GM12878 (cell line): ENCODE data around the gene DNAI4. TPM values are rescaled to one million over a fixed set of nuclear protein-coding genes. Genes with fewer than 3 reads are reported as not detected.

Source experiments
- ATAC-seq: fragments of 200-7000 bp; cut with Tn5 transposase; 3 replicates; pipeline ENCODE4 v1.9.1; 2020; ENCODE audit warnings: mild to moderate bottlenecking, moderate library complexity
- BruUV-seq: library from RNA; stranded (reverse); fragments of 400-500 nt; replicated peaks from 2 replicates; lab custom pipeline; 2021; lab: Mats Ljungman, UMichigan
- CTCF ChIA-PET: fragments of 300-600 bp; sonication (Branson Sonifier 250); formaldehyde crosslinking; extraction: SDS; loops from one replicate; lab custom pipeline; 2021; ENCODE audit warnings: inconsistent platforms; lab: Yijun Ruan, JAX
- POLR2A ChIA-PET: fragments of 350-600 bp; formaldehyde crosslinking; extraction: SDS; loops from one replicate; lab custom pipeline; 2021; ENCODE audit warnings: inconsistent platforms; lab: Charles Lee
- RAD21 ChIA-PET: fragments of 300-600 bp; sonication (Branson Sonifier 250); formaldehyde crosslinking; loops from one replicate; lab custom pipeline; 2023; ENCODE audit warnings: antibody characterized with exemption; ENCODE audit not compliant: unreplicated experiment; lab: Charles Lee
- SMC1A ChIA-PET: fragments of 300-600 bp; sonication (Branson Sonifier 250); formaldehyde crosslinking; loops from one replicate; lab custom pipeline; 2023; ENCODE audit not compliant: unreplicated experiment, uncharacterized antibody; lab: Charles Lee
- DNase-seq: peaks from one replicate; pipeline ENCODE4 v3.0.0-alpha.2; 2011; ENCODE audit warnings: low read depth, low spot score
- FAIRE-seq: peaks from 3 replicates; lab custom pipeline; 2011; peaks lifted over from hg19 to GRCh38; lab: Jason Lieb, UNC
- H2AFZ ChIP-seq: 2 replicates; pipeline ENCODE4 v1.6.0; 2011; ENCODE audit warnings: low read depth, low read length, control low read depth; ENCODE audit not compliant: control insufficient read depth
- H3K27ac ChIP-seq: 2 replicates; pipeline ENCODE4 v1.5.1; 2011; ENCODE audit warnings: control low read depth; ENCODE audit not compliant: control insufficient read depth, insufficient read depth
- H3K27me3 ChIP-seq, 2 experiments: replicated peaks in 1 of 2; 2 replicates each; pipeline versions ENCODE4 v1.6.0 to v1.6.1; 2011; ENCODE audit warnings: low read length in 1 of 2; ENCODE audit not compliant: control insufficient read depth in 2 of 2, insufficient read depth in 2 of 2
- H3K36me3 ChIP-seq, 2 experiments: 2 replicates each; pipeline ENCODE4 v1.5.1; 2011; ENCODE audit warnings: low read length in 1 of 2; ENCODE audit not compliant: control insufficient read depth in 2 of 2, insufficient read depth in 2 of 2
- H3K4me1 ChIP-seq: 2 replicates; pipeline ENCODE4 v1.6.1; 2011; ENCODE audit warnings: mild to moderate bottlenecking, low read length, moderate library complexity, mixed read lengths; ENCODE audit not compliant: control insufficient read depth, insufficient read depth
- H3K4me2 ChIP-seq: 2 replicates; pipeline ENCODE4 v1.6.0; 2011; ENCODE audit warnings: control low read depth; ENCODE audit not compliant: control insufficient read depth, insufficient read depth
- H3K4me3 ChIP-seq: fragments of 200-600 bp; sonication (generic); 2 replicates; pipeline ENCODE4 v1.5.1; 2016
- H3K79me2 ChIP-seq: 2 replicates; pipeline ENCODE4 v1.6.0; 2011; ENCODE audit warnings: low read length; ENCODE audit not compliant: control insufficient read depth, insufficient read depth
- H3K9ac ChIP-seq: 2 replicates; pipeline ENCODE4 v1.8.0; 2011; ENCODE audit warnings: low read length, control low read depth, mixed read lengths; ENCODE audit not compliant: control insufficient read depth, insufficient read depth
- H3K9me3 ChIP-seq: replicated peaks from 3 replicates; pipeline ENCODE4 v1.5.1; 2011; ENCODE audit warnings: mild to moderate bottlenecking, low read length; ENCODE audit not compliant: control insufficient read depth, insufficient read depth
- H4K20me1 ChIP-seq: 2 replicates; pipeline ENCODE4 v1.6.0; 2011; ENCODE audit not compliant: control insufficient read depth, insufficient read depth
- CBFB ChIP-seq: IDR thresholded peaks from 2 replicates; pipeline ENCODE4 v1.6.1; 2016; ENCODE audit warnings: antibody characterized with exemption, low read depth
- E4F1 ChIP-seq: fragments of 450-650 bp; IDR thresholded peaks from 2 replicates; pipeline ENCODE4 v1.6.1; 2018; ENCODE audit warnings: borderline replicate concordance, mild to moderate bottlenecking; ENCODE audit not compliant: partially characterized antibody
- EGR1 ChIP-seq, 2 experiments: IDR thresholded peaks; 1 replicate in 1 of 2; 2 replicates in 1 of 2; pipeline ENCODE4 v1.6.1; 2011 to 2012; ENCODE audit warnings: low read depth in 2 of 2, low read length in 2 of 2, borderline replicate concordance in 1 of 2, mild to moderate bottlenecking in 1 of 2, moderate library complexity in 1 of 2
- GABPA ChIP-seq: IDR thresholded peaks from 2 replicates; pipeline ENCODE4 v1.6.1; 2014; ENCODE audit warnings: antibody characterized with exemption, low read depth, mild to moderate bottlenecking, inconsistent platforms
- HDGF ChIP-seq: fragments of 450-650 bp; IDR thresholded peaks from 2 replicates; pipeline ENCODE4 v1.6.1; 2016; ENCODE audit warnings: antibody characterized with exemption
- IKZF1 ChIP-seq: fragments of 450-650 bp; conservative IDR thresholded peaks from 2 replicates; pipeline ENCODE4 v1.6.1; 2017; ENCODE audit warnings: antibody characterized with exemption, mild to moderate bottlenecking
- RFX5 ChIP-seq: IDR thresholded peaks from 2 replicates; pipeline ENCODE4 v1.6.1; 2011; ENCODE audit warnings: low read depth, low read length, improper control_type of control experiment
- SREBF2 ChIP-seq: IDR thresholded peaks from 2 replicates; pipeline ENCODE4 v1.6.1; 2012; ENCODE audit warnings: mild to moderate bottlenecking, low read length
- ZNF274 ChIP-seq: IDR thresholded peaks from one replicate; pipeline ENCODE4 v1.8.0; 2011; ENCODE audit not compliant: insufficient read length, insufficient read depth
- WGBS: methylation state at CpG from one replicate; pipeline ENCODE4 v1.1.6; 2016; ENCODE audit warnings: low lambda C conversion rate; ENCODE audit not compliant: insufficient replicate concordance, insufficient coverage; ENCODE audit errors: missing lambda C conversion rate; 5-methylcytosine and 5-hydroxymethylcytosine counted together
- in situ Hi-C: fragments of 300-500 bp; cut with MboI; formaldehyde crosslinking; loops from 9 replicates; pipeline ENCODE4 v1.14.3; 2018; ENCODE audit warnings: mixed read lengths
- intact Hi-C: fragments of 100-400 bp; cut with micrococcal nuclease; formaldehyde crosslinking; loops from one replicate; pipeline ENCODE4 v1.14.2; 2022; ENCODE audit not compliant: unreplicated experiment
- polyA plus RNA-seq, 11 experiments: library from polyadenylated mRNA; depleted of rRNA in 4 of 11; unstranded in 6 of 11; stranded (reverse) in 5 of 11; fragments of >200 nt; fragmentation: Nextera tagmentation in 4 of 11; fragmentation: Illumina TruSeq in 1 of 11; extraction: Ambion mirVana in 4 of 11; extraction: Trizol in 1 of 11; gene quantifications; 1 replicate in 1 of 11; 2 replicates in 10 of 11; pipeline versions ENCODE4 v1.2.1 to v1.2.3, GENCODE V29; 2011 to 2016; ENCODE audit warnings: inconsistent platforms in 2 of 11, missing spikeins in 2 of 11, low read depth in 1 of 11
- total RNA-seq, 4 experiments: library from RNA; depleted of rRNA in 3 of 4; stranded (reverse); fragments of >200 nt in 3 of 4; fragmentation: Illumina TruSeq in 1 of 4; extraction: Trizol in 1 of 4; gene quantifications; 2 replicates each; pipeline versions ENCODE4 v1.2.1 to v1.2.3, GENCODE V29; 2013 to 2021

DNAI4 gene
- total and polyA plus RNA-seq, 10 of the 15 experiments (the other 5 are each of a cell fraction or from before 2014, with no cell fraction given) = 0.13 to 2.3 (median 0.27) TPM; not detected in 1

- H3K36me3 ChIP-seq = no peaks in the 10 kb centered on the region
- ATAC-seq = no peak
- DNase-seq = no peak
- no peak for FAIRE-seq
- H3K4me2 ChIP-seq = no peak overlapping the region
- no peak overlapping the region for H3K27ac ChIP-seq
- 32% methylated on average over 3 of the region's 3 CpGs for WGBS
- TF ChIP-seq ZNF274 = no peak
- no peak for TF ChIP-seq RFX5
- no peak for TF ChIP-seq E4F1
- no peak for TF ChIP-seq EGR1 (IDR thresholded peaks at IDR 0.05; ENCODE audit: borderline replicate concordance in 1 of 2, low read depth in 2 of 2, low read length in 2 of 2)
- no peak for TF ChIP-seq SREBF2
- no peak for TF ChIP-seq CBFB
- no peak for TF ChIP-seq HDGF
- no peak for TF ChIP-seq IKZF1
- TF ChIP-seq GABPA = no peak
- TF ChIP-seq, all 136 proteins: peak for 0
- intact Hi-C loops = no loop called here
- POLR2A ChIA-PET = interaction anchor here (1.1 kb wide), 1 partner anchor 12 kb away, joined by 4 read pairs; no protein-coding TSS in a partner anchor
- Histone ChIP-seq H3K4me1 (peaks cover 6% of the 10 kb centered on the region; the same call in 1 of the 2 replicates), H3K27me3 (no peaks in the 10 kb centered on the region), H3K9me3 (no peaks in the 10 kb centered on the region; the same call in 2 of the 3 replicates), H4K20me1 (no peaks in the 10 kb centered on the region), H3K79me2 (peaks cover 12% of the 10 kb centered on the region), H3K9ac (no peak overlapping the region), H2AFZ (no peak overlapping the region), H3K4me3 (no peak overlapping the region)
- RAD21 ChIA-PET = no interaction called here
- in situ Hi-C loops = no loop called here
- no TSS peak for BruUV-seq
- CTCF ChIA-PET = no interaction called here
- SMC1A ChIA-PET = interaction anchor here (0.6 to 1.4 kb wide), 3 partner anchors 10 to 37 kb away, joined by 3 read pairs; no protein-coding TSS in a partner anchor
Measured at GRCh38 chr1:66919828-66920227, 4.8 kb downstream of the DNAI4 start.
